Ureter (tissue), 1 donor: ENCODE results near the gene MAGI1. TPM values are rescaled to one million over a fixed set of nuclear protein-coding genes. Genes with fewer than 3 reads are reported as not detected.

Experiments used
- DNase-seq: peaks from one replicate; pipeline ENCODE4 v3.0.0-alpha.2; 2020; ENCODE audit warnings: low spot score
- total RNA-seq: library from RNA; stranded (reverse); gene quantifications from one replicate; pipeline ENCODE4 v1.2.4, GENCODE V29; 2023
- donor health status: DM: yes; HTN: yes; CAD: no.

The MAGI1 gene
- total RNA-seq, 1 donor from 2014 or later, result 45.5 TPM

- no peak for DNase-seq
Measured at GRCh38 chr3:65843732-65844131, 195.0 kb downstream of the MAGI1 start.

GRCh38 chr3:65837604-65838003 lies 201.1 kb downstream of the MAGI1 start:
- DNase-seq, result no peak

GRCh38 chr3:65836047-65836446 lies 202.7 kb downstream of the MAGI1 start:
- no peak for DNase-seq

- DNase-seq, result no peak
Measured at GRCh38 chr3:65833761-65834505, 204.8 kb downstream of the MAGI1 start.

GRCh38 chr3:65831733-65832425 lies 206.8 kb downstream of the MAGI1 start:
- DNase-seq, result no peak

GRCh38 chr3:65830948-65831732 lies 207.6 kb downstream of the MAGI1 start:
- no peak for DNase-seq

- DNase-seq, result no peak
Measured at GRCh38 chr3:65829228-65829627, 209.5 kb downstream of the MAGI1 start.

- DNase-seq, result no peak
Measured at GRCh38 chr3:65828706-65829105, 210.0 kb downstream of the MAGI1 start.

- no peak for DNase-seq
Measured at GRCh38 chr3:65827076-65827475, 211.6 kb downstream of the MAGI1 start.

GRCh38 chr3:65824166-65824565 lies 214.6 kb downstream of the MAGI1 start:
- no peak for DNase-seq

- no peak for DNase-seq
Measured at GRCh38 chr3:65820600-65820999, 218.1 kb downstream of the MAGI1 start.

GRCh38 chr3:65819896-65820295 lies 218.8 kb downstream of the MAGI1 start:
- DNase-seq, result no peak

- no peak for DNase-seq
Measured at GRCh38 chr3:65817553-65818126, 221.1 kb downstream of the MAGI1 start.

GRCh38 chr3:65816208-65816607 lies 222.5 kb downstream of the MAGI1 start:
- no peak for DNase-seq

GRCh38 chr3:65814845-65815578 lies 223.7 kb downstream of the MAGI1 start:
- no peak for DNase-seq

GRCh38 chr3:65811892-65812291 lies 226.8 kb downstream of the MAGI1 start:
- DNase-seq, result no peak

GRCh38 chr3:65811086-65811761 lies 227.5 kb downstream of the MAGI1 start:
- no peak for DNase-seq

- DNase-seq, result no peak
Measured at GRCh38 chr3:65810302-65810701, 228.4 kb downstream of the MAGI1 start.

- no peak for DNase-seq
Measured at GRCh38 chr3:65809641-65810150, 229.0 kb downstream of the MAGI1 start.

- no peak for DNase-seq
Measured at GRCh38 chr3:65808824-65809223, 229.9 kb downstream of the MAGI1 start.

- DNase-seq, result no peak
Measured at GRCh38 chr3:65808407-65808806, 230.3 kb downstream of the MAGI1 start.
